H9 (cell line): ENCODE data around the gene ROBO1. TPM values are rescaled to one million over a fixed set of nuclear protein-coding genes. Genes with fewer than 3 reads are reported as not detected.

Experiments
- DNase-seq: peaks from one replicate; pipeline ENCODE4 v3.0.0-alpha.2; 2017
- H2AFZ ChIP-seq: one replicate; pipeline ENCODE4 v1.6.1; 2013; ENCODE audit warnings: mild to moderate bottlenecking, low read length, control low read depth, moderate library complexity
- H2AK5ac ChIP-seq: 2 replicates; pipeline ENCODE4 v1.6.1; 2013; ENCODE audit warnings: low read length, control low read depth, mixed read lengths; ENCODE audit not compliant: insufficient read length
- H2BK120ac ChIP-seq: one replicate; pipeline ENCODE4 v1.6.1; 2013; ENCODE audit warnings: low read depth, mild to moderate bottlenecking, low read length, control low read depth, inconsistent platforms; ENCODE audit not compliant: poor library complexity, severe bottlenecking
- H2BK12ac ChIP-seq: 2 replicates; pipeline ENCODE4 v1.6.1; 2013; ENCODE audit warnings: low read length, control low read depth, mixed read lengths, low read depth; ENCODE audit not compliant: insufficient read length
- H2BK15ac ChIP-seq: 2 replicates; pipeline ENCODE4 v1.6.1; 2013; ENCODE audit warnings: low read depth, low read length, control low read depth
- H2BK20ac ChIP-seq: one replicate; pipeline ENCODE4 v1.6.1; 2013; ENCODE audit warnings: low read depth, mild to moderate bottlenecking, low read length, control low read depth, inconsistent platforms; ENCODE audit not compliant: poor library complexity, severe bottlenecking
- H2BK5ac ChIP-seq: 2 replicates; pipeline ENCODE4 v1.6.1; 2013; ENCODE audit warnings: low read length, control low read depth, mixed read lengths; ENCODE audit not compliant: insufficient read length
- H3K14ac ChIP-seq: 2 replicates; pipeline ENCODE4 v1.6.1; 2013; ENCODE audit warnings: low read length, control low read depth; ENCODE audit not compliant: insufficient read depth
- H3K18ac ChIP-seq: 2 replicates; pipeline ENCODE4 v1.6.1; 2013; ENCODE audit warnings: low read depth, mild to moderate bottlenecking, mixed read lengths, low read length, control low read depth; ENCODE audit not compliant: insufficient read length
- H3K23ac ChIP-seq: 2 replicates; pipeline ENCODE4 v1.6.1; 2013; ENCODE audit warnings: low read length, control low read depth, mixed read lengths, low read depth; ENCODE audit not compliant: insufficient read length
- H3K23me2 ChIP-seq: 2 replicates; pipeline ENCODE4 v1.6.1; 2013; ENCODE audit warnings: low read depth, mild to moderate bottlenecking, mixed read lengths, low read length, control low read depth; ENCODE audit not compliant: insufficient read length, poor library complexity, severe bottlenecking
- H3K27ac ChIP-seq: 2 replicates; pipeline ENCODE4 v1.5.1; 2013; ENCODE audit warnings: low read length, control low read depth, mixed read lengths, low read depth; ENCODE audit not compliant: insufficient read length
- H3K27me3 ChIP-seq: 2 replicates; pipeline ENCODE4 v1.6.1; 2013; ENCODE audit warnings: low read length, control low read depth, inconsistent platforms; ENCODE audit not compliant: insufficient read depth
- H3K4ac ChIP-seq: 2 replicates; pipeline ENCODE4 v1.6.1; 2013; ENCODE audit warnings: low read depth, mild to moderate bottlenecking, control low read depth, inconsistent platforms, low read length, moderate library complexity
- H3K4me1 ChIP-seq: 2 replicates; pipeline ENCODE4 v1.6.1; 2013; ENCODE audit warnings: low read length, control low read depth, inconsistent platforms; ENCODE audit not compliant: insufficient read depth
- H3K4me2 ChIP-seq: 2 replicates; pipeline ENCODE4 v1.6.1; 2013; ENCODE audit warnings: low read length, control low read depth, mixed read lengths; ENCODE audit not compliant: insufficient read length, insufficient read depth
- H3K56ac ChIP-seq: 2 replicates; pipeline ENCODE4 v1.6.1; 2013; ENCODE audit warnings: low read depth, mild to moderate bottlenecking, mixed read lengths, low read length, control low read depth; ENCODE audit not compliant: insufficient read length
- H3K79me1 ChIP-seq: 2 replicates; pipeline ENCODE4 v1.6.1; 2013; ENCODE audit warnings: low read depth, mild to moderate bottlenecking, moderate library complexity, low read length, control low read depth, inconsistent platforms; ENCODE audit not compliant: insufficient read depth, poor library complexity, severe bottlenecking
- H3K79me2 ChIP-seq: 2 replicates; pipeline ENCODE4 v1.6.1; 2013; ENCODE audit warnings: low read length, control low read depth, inconsistent platforms; ENCODE audit not compliant: insufficient read depth
- H3K9ac ChIP-seq: 2 replicates; pipeline ENCODE4 v1.6.1; 2013; ENCODE audit warnings: low read length, control low read depth, mixed read lengths; ENCODE audit not compliant: insufficient read length; ENCODE audit errors: extremely low read depth
- H3K9me3 ChIP-seq: one replicate; pipeline ENCODE4 v1.6.1; 2013; ENCODE audit warnings: low read depth, low read length, inconsistent platforms; ENCODE audit not compliant: control insufficient read depth
- H3T11ph ChIP-seq: one replicate; pipeline ENCODE4 v1.6.1; 2013; ENCODE audit warnings: mild to moderate bottlenecking, low read length, control low read depth, inconsistent platforms
- H4K20me1 ChIP-seq: one replicate; pipeline ENCODE4 v1.6.1; 2013; ENCODE audit not compliant: control insufficient read depth, insufficient read length, insufficient read depth
- H4K5ac ChIP-seq: 2 replicates; pipeline ENCODE4 v1.6.1; 2013; ENCODE audit warnings: low read depth, mild to moderate bottlenecking, mixed read lengths, low read length, control low read depth; ENCODE audit not compliant: insufficient read length
- H4K8ac ChIP-seq: replicated peaks from 2 replicates; pipeline ENCODE4 v1.6.1; 2013; ENCODE audit warnings: low read length, control low read depth, mixed read lengths, low read depth; ENCODE audit not compliant: insufficient read length
- H4K91ac ChIP-seq: 2 replicates; pipeline ENCODE4 v1.6.1; 2013; ENCODE audit warnings: low read depth, mild to moderate bottlenecking, moderate library complexity, mixed read lengths, low read length, control low read depth; ENCODE audit not compliant: insufficient read length
- H3K27ac Mint-ChIP-seq, 3 experiments: 2 replicates in 2 of 3; 3 replicates in 1 of 3; pipeline ENCODE4 v1.8.0; 2020 to 2021; ENCODE audit warnings: mixed read lengths in 3 of 3, mild to moderate bottlenecking in 1 of 3, moderate library complexity in 1 of 3
- H3K27me3 Mint-ChIP-seq: 2 replicates; pipeline ENCODE4 v1.8.0; 2021; ENCODE audit warnings: low read depth, mild to moderate bottlenecking, moderate library complexity, mixed read lengths
- H3K36me3 Mint-ChIP-seq, 3 experiments: 2 replicates in 2 of 3; 3 replicates in 1 of 3; pipeline ENCODE4 v1.8.0; 2020 to 2021; ENCODE audit warnings: low read depth in 3 of 3, mixed read lengths in 3 of 3; ENCODE audit not compliant: insufficient read depth in 1 of 3
- H3K4me1 Mint-ChIP-seq, 2 experiments: 2 replicates each; pipeline ENCODE4 v1.8.0; 2020; ENCODE audit warnings: mixed read lengths in 2 of 2
- H3K4me3 Mint-ChIP-seq, 2 experiments: 2 replicates in 1 of 2; 3 replicates in 1 of 2; pipeline ENCODE4 v1.8.0; 2020 to 2021; ENCODE audit warnings: mild to moderate bottlenecking in 2 of 2, mixed read lengths in 2 of 2, moderate library complexity in 1 of 2
- H3K9me3 Mint-ChIP-seq, 2 experiments: 2 replicates in 1 of 2; 3 replicates in 1 of 2; pipeline ENCODE4 v1.8.0; 2020; ENCODE audit warnings: mild to moderate bottlenecking in 2 of 2, mixed read lengths in 2 of 2, moderate library complexity in 1 of 2
- CTCF ChIP-seq: fragments of 200-600 bp; sonication (generic); conservative IDR thresholded peaks from 3 replicates; pipeline ENCODE4 v1.8.0; 2021; ENCODE audit warnings: antibody characterized with exemption, mild to moderate bottlenecking
- total RNA-seq: library from RNA; stranded (reverse); gene quantifications from 2 replicates; pipeline ENCODE4 v1.2.1, GENCODE V29; 2021

ROBO1 gene
- total RNA-seq, 1 experiment from 2014 or later, result 62.7 TPM

DNA sequence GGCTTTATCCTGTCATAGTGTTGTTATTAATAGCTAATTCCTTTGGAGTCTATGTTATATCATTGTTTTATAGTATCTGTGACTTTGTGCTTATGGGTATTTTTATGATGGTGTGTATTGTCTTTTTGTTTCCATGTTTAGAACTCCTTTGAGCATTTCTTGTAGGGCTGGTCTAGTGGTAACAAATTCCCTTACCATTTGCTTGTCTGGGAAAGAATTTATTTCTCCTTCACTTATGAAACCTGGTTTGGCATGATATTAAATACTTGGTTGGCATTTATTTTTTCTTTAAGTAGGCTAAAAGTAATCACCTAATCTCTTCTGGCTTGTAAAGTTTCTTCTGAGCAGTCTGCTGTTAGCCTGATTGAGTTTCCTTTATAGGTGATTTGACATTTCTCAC lies 47.7 kb upstream of the ROBO1 start:
- no peak overlapping the region for H4K8ac ChIP-seq
- H3K23ac ChIP-seq, result no peak overlapping the region
- no peak overlapping the region for H4K5ac ChIP-seq
- no peak overlapping the region for H2BK20ac ChIP-seq
- no peaks in the 10 kb centered on the region for H3K79me2 ChIP-seq
- no peaks in the 10 kb centered on the region for H3K9me3 ChIP-seq
- no peak overlapping the region for H3K27ac Mint-ChIP-seq
- no peak for DNase-seq
- H3K14ac ChIP-seq, result no peak overlapping the region
- H3K23me2 ChIP-seq, result no peaks in the 10 kb centered on the region
- no peak overlapping the region for H4K91ac ChIP-seq
- H3K9ac ChIP-seq, result no peak overlapping the region
- H2BK5ac ChIP-seq, result no peak overlapping the region
- H3K56ac ChIP-seq, result no peak overlapping the region
- H3K27me3 ChIP-seq, result no peaks in the 10 kb centered on the region
- no peak overlapping the region for H2AFZ ChIP-seq
- no peaks in the 10 kb centered on the region for H4K20me1 ChIP-seq
- no peak for TF ChIP-seq CTCF
- H3T11ph ChIP-seq, result no peak overlapping the region
- H3K4me1 ChIP-seq, result no peaks in the 10 kb centered on the region
- H3K9me3 Mint-ChIP-seq, result peaks cover 20 to 21% of the 10 kb centered on the region in 2 experiments
- no peak overlapping the region for H3K4me2 ChIP-seq
- H2BK120ac ChIP-seq, result no peak overlapping the region
- H3K36me3 Mint-ChIP-seq, result peaks cover 0 to 18% (median 9%) of the 10 kb centered on the region in 3 experiments; a peak in 5 of 7 replicates
- H2AK5ac ChIP-seq, result no peak overlapping the region
- no peak overlapping the region for H3K4ac ChIP-seq
- H3K79me1 ChIP-seq, result no peaks in the 10 kb centered on the region
- no peak overlapping the region for H2BK12ac ChIP-seq
- H3K4me1 Mint-ChIP-seq, result no peaks in the 10 kb centered on the region
- H3K27me3 Mint-ChIP-seq, result no peaks in the 10 kb centered on the region
- no peak overlapping the region for H2BK15ac ChIP-seq
- no peak overlapping the region for H3K27ac ChIP-seq
- no peak overlapping the region for H3K4me3 Mint-ChIP-seq
- no peak overlapping the region for H3K18ac ChIP-seq
